ENCODE measurements around the gene TTC14. TPM values are rescaled to one million over a fixed set of nuclear protein-coding genes. Genes with fewer than 3 reads are reported as not detected.

TTC14 gene
- total RNA-seq, 4 donors from 2014 or later = 12.7 to 40.7 (median 30.8) TPM

- DNase-seq (ENCODE audit: low spot score in 2 of 2) = no peak
- TF ChIP-seq CTCF (IDR thresholded peaks at IDR 0.05) (no peak), POLR2A (IDR thresholded peaks at IDR 0.05) (no peak)
- intact Hi-C loops (cut with DNase I; ENCODE audit: low total_unique reads) = no loop called here
- H3K4me3 ChIP-seq (ENCODE audit: low read depth, poor library complexity, severe bottlenecking) = no peak overlapping the region
- 58 to 62% methylated on average over 2 of the region's 2 CpGs for WGBS, 2 donors
These were observed 17.8 kb downstream of the TTC14 start for GRCh38 chr3:180619723-180620122.

DNA sequence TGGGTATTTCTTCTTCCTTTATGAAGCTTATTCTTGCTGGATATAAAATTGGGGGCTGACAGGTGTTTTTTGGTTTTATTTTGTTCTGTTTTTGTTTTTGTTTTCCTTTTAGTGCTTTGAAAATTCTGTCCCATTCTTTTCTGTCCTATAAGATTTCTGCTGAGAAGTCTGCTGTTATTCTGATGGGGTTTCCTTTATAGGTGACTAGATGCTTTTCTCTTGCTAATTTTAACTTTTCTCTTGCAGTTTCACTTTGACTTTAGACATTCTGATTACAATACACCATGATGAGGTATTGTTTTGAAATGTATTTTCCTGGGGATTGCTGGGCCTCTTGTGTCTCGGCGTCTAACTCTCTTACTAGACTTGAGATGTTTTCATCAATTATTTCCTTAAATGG, 22.8 kb downstream of the TTC14 start:
- H3K4me3 ChIP-seq (ENCODE audit: low read depth, poor library complexity, severe bottlenecking) = no peak overlapping the region
- no peak for TF ChIP-seq POLR2A (IDR thresholded peaks at IDR 0.05)
- no peak for TF ChIP-seq CTCF (IDR thresholded peaks at IDR 0.05)
- intact Hi-C loops (cut with DNase I; ENCODE audit: low total_unique reads) = no loop called here
- 94 to 100% methylated on average over 2 of the region's 2 CpGs for WGBS, 2 donors
- DNase-seq (ENCODE audit: low spot score in 2 of 2) = no peak

GRCh38 chr3:180626844-180627243, 24.9 kb downstream of the TTC14 start:
- intact Hi-C loops (cut with DNase I; ENCODE audit: low total_unique reads) = no loop called here
- 91 to 95% methylated on average over 2 of the region's 2 CpGs for WGBS, 2 donors
- TF ChIP-seq CTCF (IDR thresholded peaks at IDR 0.05) = no peak
- no peak for TF ChIP-seq POLR2A (IDR thresholded peaks at IDR 0.05)
- no peak overlapping the region for H3K4me3 ChIP-seq (ENCODE audit: low read depth, poor library complexity, severe bottlenecking)
- no peak for DNase-seq (ENCODE audit: low spot score in 2 of 2)

DNA sequence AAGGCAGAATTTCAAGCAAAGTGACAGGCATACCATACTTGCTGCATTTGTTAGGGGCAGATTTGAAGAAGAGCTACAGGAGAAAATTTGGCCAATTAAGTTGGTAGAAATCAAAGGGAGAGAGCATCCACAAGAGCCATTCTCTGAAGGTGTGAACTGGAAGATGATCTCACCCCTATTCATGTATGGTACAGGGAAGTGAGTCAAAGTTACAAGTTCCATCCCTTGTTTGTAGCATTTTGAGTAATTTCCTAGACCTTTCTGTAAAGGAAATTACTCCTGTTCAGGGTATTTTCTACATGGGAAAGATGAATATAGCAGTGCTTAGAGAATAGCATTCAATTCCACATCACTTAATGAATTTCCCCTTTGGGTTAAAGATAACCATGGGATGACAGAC, 28.4 kb downstream of the TTC14 start:
- intact Hi-C loops (cut with DNase I; ENCODE audit: low total_unique reads) = no loop called here
- DNase-seq (ENCODE audit: low spot score in 2 of 2) = no peak
- TF ChIP-seq CTCF (IDR thresholded peaks at IDR 0.05) (no peak), POLR2A (IDR thresholded peaks at IDR 0.05) (no peak)
- no peak overlapping the region for H3K4me3 ChIP-seq (ENCODE audit: low read depth, poor library complexity, severe bottlenecking)

DNA sequence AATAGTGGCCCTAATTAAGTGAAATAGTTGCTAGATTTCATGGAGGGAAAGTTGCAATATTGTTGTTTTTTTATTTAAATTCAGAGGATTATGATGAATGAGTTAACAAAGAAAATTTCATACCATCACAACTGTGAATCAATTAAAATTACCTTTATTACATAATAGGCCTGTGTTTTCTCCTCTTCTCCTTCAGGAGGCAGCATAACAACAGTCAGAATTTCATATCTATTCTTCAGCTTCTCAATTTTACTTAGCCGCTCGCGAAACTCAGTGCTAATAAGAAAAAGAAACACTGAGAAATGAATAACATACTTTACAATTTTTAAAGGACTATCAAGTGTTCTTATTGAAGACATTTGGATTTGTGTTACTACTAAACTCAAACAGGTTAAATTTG, 29.4 kb downstream of the TTC14 start:
- intact Hi-C loops (cut with DNase I; ENCODE audit: low total_unique reads) = no loop called here
- 87 to 90% methylated on average over 3 of the region's 3 CpGs for WGBS, 2 donors
- no peak overlapping the region for H3K4me3 ChIP-seq (ENCODE audit: low read depth, poor library complexity, severe bottlenecking)
- TF ChIP-seq CTCF (IDR thresholded peaks at IDR 0.05) = no peak
- TF ChIP-seq POLR2A (IDR thresholded peaks at IDR 0.05) = no peak
- DNase-seq (ENCODE audit: low spot score in 2 of 2) = no peak

DNA sequence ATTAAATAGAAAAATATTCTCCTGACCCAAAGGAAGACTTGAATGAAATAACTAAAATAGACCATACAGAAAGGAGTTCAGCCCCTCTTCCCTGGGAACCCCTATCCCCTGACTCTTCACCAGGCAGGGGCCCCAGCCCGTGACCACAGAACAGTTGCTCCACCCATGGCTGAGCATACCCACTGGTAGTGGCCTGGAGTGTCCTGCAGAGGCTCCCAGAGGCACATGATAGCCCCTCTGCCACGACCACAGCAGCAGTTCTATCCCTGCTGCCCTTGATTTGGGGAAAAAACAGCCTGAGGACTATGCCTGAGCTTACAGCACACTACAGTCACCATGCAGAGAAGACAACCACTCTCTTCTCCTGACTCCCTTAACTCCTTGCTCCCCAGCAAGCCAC, 31.8 kb downstream of the TTC14 start:
- intact Hi-C loops (cut with DNase I; ENCODE audit: low total_unique reads) = no loop called here
- WGBS, 2 donors = 20 to 29% methylated on average over 2 of the region's 2 CpGs
- H3K4me3 ChIP-seq (ENCODE audit: low read depth, poor library complexity, severe bottlenecking) = no peak overlapping the region
- no peak for DNase-seq (ENCODE audit: low spot score in 2 of 2)
- TF ChIP-seq POLR2A (IDR thresholded peaks at IDR 0.05) = no peak
- TF ChIP-seq CTCF (IDR thresholded peaks at IDR 0.05) = no peak

Data from lower leg skin (tissue), 4 donors.